SKM-1 (cell line): Measurements from ENCODE around the gene EMILIN2.

ENCODE experiments used
- DNase-seq: peaks from one replicate; lab custom pipeline; 2025; ENCODE audit not compliant: unreplicated experiment; lab: John Stamatoyannopoulos, UW

Gene EMILIN2

DNA sequence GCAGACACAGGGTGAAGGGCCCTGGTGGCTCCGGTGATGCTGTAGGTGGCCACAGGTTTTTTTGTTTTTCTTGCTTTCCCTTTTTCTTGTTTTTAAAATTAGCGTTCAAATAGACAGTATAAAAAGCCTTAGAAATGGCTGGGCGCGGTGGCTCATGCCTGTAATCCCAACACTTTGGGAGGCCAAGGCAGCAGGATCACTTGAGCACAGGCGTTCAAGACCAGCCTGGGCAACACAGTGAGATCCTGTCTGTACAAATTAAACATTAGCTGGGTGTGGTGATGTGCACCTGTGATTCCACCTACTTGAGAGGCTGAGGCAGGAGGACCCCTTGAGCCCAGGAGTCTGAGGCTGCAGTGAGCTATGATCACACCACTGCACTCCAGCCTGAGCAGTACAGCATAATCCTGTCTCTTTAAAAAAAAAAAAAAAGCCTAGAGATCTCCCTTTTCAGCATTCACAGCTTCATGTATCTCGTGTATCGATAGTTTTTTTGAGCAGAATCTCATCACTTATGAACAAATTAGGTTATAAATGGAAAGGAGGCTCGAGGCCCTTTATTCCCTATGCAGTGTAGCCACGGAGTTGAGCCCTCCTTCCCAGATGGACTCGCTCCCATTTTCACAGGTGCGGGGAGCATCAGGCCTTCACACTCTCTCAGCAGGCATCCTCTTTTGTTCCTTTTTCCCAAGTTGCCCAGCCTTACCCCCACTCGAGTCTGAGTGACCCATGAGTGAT is 50.8 kb downstream of the EMILIN2 start:
- no peak for DNase-seq

DNA sequence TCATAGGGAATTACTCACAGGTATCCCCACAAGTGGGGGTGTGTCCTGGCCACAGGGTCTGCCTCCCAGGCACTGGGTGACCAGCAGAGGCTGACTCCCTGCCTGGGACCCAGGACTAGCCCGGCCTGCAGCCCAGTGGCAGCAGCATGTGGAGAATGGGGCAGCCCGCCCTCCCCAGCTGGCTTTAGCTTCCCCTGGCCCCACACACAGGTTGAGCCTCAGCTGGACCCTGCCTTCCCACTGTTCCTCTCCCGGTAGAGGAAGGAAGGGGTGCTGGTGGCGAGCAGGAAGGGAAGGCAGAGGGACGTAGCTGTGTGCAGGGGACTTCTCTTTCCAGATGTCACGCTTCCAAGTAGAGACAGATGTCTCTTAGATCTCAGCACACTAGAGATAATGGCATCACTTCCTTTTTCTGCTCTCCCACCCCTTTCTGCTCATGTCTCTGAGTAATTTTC is 51.4 kb downstream of the EMILIN2 start:
- DNase-seq = peak; percentile 61

DNA sequence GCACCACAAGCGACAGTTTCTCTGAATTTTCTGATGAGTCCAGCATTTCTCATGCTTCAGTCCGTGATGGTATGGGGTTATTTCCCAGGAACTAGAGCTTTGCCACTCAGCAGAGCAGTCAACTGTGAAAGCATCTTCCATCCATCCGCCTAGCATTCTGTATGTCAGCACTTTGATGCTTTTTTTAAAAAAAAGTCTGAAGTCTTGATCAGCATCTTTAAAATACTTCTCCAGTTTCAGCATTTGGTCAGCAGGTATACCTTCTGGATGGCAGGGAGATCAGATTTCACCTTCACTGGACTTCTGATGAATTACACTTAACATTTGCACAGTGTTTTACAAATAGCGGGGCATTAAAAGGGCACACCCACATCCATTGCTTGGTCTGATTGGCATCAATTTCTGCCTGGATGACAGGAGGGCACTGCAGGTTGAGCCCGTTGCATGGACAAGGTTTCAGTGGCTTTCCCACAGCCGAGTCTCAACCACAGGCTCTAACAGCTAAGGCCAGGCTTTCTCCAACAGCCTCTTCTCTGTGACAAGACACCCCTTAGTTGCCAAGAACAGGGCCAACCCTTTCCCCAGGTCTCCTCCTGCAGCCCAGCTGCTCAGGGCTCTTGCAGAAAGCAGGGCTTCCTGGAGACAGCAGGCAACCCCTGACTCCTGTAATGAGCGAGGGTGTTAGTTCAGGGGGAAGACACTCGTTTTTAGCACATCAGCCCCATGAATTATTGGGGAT is 54.0 kb downstream of the EMILIN2 start:
- DNase-seq = no peak

DNA sequence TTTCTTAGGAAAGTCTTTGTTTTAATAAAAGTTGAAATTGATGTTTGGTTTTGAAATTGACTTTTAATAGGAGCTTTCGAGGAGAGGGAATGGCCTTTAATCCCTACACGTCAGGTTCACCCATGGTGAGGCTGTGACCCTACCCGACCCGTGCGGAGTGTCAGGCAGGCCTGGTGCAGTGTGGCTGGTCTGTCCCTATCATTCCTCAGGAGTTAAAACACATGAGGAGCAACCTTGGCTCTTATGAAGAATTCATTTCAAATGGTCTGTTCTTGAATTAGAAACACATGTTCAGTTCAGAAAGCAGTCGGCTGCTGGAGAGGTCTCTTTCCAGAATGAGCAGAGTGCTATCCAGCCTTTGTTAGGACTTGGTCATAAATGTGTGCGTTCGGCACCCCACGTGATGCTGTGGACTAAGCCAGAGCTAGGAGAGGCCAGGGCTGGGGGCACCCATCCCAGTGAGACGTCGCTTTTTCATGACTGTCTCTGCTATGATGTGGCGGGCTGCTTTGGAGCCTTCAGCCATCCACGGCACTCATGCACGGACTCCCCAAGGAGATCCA is 54.7 kb downstream of the EMILIN2 start:
- no peak for DNase-seq

DNA sequence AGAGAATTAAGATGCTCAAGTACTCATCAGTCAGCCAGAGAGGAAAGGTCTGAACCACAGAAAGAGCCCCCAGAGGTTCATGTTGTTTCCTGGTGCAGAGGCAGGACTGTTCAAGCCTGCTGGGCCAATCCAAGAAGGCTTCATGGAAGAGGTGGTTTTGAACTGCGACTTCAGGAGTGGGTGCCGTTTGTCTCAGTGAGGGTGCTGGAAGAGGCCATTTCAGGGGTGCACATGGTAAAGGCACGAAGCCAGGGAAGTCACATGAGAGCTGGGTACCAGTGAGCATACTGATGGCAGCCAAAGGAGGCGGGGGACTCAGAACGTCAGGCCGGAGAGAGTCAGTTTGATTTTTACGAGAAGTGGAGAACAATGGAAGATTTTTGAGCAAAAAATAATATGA is 55.5 kb downstream of the EMILIN2 start:
- no peak for DNase-seq

DNA sequence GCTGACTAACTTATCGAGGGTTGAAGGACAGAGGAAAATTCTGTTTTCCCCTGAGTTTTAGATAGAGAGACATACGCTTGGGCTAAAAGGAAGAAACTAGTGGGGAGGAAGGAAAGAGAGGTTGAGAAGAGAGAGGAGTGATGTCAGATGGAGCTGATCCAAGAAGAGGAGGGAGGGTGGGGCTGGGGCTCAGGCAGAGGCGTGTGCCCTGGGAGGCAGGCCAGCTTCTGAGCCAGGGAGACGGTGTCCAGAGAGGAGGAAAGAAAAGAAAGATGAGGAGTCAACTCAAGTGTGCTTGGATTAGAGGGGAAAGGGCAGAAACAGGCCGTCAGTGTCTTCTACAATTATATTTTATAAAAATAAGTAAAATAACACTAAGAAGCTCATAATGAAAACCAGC is 56.2 kb downstream of the EMILIN2 start:
- DNase-seq = no peak

DNA sequence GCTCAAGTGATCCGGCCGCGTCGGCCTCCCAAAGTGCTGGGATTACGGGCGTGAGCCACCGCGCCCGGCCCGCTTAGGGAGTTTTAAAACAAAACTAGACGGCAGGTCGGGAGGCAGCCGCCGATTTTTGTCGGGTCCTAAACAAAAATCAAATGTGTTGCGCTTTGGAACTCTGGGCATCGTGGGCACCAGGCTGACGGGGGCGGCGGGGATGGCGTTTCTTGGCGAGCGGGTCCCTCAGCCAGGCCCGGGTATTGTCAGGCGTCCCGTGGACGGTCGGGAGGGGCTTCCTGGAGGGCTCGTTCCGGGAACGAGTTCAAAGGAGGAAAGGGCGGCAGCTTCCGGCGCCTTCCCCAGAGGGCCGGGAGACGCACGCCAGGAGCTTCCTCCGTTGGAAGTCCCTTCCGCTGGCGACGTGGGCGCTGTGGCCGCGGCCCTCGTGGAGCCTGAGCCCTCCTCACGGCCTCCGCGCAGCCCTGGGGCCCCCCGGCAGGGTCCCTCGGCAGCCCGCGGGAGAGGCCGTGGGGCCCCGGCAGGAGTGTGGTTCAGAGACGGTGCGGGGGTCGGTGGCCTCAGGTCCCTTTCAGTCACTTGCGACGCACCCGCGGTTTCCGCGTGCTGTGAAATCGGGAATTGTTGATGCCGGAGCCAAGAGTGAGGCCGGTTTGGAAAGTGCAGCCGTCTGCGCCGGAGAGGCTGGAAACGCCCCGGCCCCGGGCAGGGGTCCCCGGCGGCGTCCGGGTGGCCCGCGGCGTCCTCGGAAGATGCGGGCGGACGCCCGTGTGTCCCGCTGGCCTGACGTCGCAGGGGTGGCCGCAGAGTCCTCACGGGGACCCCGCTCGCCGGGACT is 59.3 kb downstream of the EMILIN2 start:
- peak; percentile 45 for DNase-seq

DNA sequence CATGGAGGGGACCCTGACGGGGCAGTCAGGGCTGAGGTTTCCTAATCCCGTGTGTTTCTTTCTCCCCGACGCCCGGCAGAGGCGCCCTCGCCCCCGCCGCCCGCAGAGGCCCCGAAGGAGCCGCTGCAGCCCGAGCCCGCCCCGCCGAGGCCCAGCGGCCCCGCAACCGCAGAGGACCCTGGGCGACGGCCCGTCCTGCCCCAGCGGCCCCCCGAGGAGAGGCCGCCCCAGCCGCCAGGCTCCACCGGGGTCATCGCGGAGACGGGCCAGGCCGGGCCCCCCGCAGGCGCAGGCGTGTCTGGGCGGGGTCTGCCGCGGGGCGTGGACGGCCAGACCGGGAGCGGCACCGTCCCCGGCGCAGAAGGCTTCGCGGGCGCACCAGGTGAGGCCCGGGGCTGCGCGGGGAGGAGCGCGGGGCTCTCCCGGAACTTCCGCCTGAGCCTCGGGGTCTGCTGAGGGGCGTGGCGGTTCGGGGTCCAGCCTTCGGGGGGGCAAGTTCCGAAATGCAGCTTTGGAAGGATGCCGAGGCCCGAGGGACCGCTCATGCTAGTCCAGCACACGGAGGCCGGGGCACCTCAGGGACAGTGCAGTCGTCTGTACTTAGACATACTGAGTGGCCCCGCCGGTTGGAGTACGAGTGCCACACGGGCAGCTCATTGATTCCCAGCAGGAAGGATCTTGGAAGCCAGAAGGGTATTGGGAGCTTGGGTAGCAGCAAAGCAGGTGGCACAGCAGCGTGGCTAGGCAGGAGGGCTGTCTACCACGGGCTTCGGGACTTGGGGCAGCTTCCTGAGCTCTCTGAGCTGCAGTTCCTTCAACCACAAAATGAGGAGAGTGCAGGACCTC is 60.1 kb downstream of the EMILIN2 start:
- DNase-seq = no peak

DNA sequence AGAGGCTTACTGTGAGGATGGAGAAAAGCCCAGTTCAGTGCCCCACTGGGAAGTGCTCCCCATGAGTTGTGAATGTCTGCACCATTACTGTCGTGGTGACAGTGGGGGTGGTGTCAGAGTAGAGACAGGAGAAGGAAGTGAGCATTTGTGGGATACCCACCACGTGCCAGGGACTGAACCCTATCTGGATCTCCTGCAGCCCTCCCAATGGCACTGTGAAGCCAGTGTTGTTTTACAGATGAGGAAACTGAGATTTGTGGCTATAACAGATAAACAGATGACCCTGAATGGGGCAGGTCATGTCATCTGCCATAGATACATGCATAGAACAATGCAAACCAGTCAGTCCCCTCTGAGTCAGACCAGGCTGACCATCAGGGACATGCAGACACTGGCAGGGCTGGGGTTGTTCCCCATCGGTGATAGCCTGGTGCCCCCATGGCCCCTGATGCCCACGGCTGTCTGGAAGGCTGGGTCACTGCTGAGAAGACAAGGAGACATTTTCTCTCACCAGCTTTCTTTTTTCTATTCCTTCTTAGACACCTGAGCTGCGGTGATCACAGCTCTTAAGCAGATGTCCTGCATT is 60.8 kb downstream of the EMILIN2 start:
- no peak for DNase-seq

DNA sequence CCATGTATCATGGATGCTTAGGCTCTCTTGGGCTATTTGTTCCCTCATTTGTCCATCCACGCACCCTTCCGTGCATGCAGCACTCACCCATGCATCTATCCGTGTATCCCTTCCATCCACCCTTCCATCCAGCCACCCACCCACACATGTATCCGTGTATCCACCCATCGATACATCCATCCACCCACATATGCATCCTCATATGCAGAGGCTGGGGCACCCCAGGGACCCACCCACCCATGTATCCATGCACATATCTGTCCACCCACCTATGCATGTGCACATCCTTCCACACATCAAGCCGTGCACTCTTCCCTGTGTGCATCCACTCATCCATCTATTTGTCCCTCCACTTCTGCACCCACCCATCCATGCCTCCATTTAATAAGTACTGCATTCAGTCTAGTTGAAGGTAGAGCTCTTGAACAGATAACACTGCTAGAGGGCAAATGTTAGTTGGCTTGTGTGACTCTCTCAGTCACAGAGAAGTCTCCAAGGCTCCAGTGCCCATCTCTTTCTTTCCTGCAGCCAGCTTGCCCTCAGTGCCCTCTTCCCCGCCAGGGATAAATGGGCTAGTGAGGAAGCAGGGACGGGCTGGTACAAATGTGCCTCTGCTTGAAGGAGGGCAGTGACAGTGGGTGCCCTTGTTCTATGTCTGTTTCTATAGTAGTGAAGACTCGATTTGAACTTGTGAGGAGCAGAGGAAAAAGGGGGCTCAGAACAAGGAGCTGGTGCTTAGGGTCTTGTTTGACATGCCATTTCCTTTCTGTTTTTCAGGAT is 61.5 kb downstream of the EMILIN2 start:
- no peak for DNase-seq

DNA sequence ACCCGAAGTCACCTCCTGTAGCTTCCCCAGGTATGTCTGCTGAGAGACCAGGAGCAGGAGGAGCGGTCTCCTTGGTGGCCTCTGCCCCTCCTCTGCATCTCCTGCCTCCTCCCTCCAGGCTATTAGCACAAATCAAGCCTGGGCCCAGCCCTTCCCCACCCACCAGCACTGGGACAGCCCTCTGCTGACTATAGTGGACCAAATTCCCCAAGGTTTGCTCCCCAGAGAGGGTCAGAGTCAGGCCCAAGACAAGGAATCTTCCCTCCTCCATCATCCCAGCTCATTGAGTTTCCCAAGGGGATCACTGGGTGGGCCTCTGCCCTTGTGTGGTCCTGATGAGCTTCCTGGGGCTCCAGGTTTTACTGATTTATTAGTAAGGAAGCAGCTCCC is 62.1 kb downstream of the EMILIN2 start:
- DNase-seq = no peak

DNA sequence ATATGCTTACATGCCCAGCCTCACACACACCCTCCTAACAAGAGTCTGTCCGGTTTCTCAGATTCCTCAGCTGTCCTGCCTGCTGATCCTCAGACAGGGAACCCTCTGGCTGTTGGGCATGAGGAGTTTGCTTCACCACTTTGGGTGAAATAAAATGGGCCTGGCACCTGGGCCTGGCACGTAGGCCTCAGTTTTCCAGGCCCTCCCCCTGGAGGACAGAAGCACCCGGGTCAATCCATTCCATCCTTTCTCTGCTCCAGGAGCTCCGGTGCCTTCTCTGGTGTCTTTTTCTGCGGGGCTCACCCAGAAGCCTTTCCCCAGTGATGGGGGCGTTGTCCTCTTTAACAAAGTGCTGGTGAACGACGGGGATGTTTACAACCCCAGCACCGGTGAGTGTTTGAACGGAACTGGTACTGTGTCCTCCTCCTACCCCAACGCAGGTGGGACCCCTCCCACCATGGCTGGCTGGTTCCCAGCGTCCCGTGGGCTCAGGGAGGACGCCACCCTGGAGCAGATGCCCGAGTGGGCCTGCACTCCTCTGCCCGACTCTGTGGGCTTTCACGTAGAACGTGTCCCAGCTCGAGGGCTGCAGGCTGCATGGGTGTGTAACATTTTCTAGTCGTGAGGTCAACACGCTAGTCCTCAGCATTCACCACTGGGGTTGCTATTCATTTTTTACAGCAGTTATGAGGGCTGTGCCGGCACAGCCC is 62.8 kb downstream of the EMILIN2 start:
- DNase-seq = no peak

DNA sequence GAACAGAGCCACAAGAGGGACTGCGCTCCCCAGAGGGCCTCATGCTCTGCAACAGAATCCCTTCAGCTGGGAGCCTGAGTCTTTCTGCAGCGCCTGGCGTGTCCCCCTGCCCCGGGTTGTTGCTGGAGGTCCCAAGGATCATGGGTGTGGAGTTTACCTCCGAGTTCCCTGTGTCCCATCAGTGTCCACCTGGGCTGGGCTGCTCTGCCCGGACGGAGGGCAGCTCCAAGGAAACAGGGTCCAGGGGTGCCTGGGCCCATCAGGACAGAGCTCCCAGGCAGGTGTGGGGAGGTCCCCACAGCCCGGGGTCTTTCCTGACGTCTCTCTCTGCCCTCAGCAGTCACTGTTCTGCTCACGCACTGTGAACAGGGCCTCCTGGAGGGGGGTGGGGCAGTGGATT is 63.5 kb downstream of the EMILIN2 start:
- no peak for DNase-seq

DNA sequence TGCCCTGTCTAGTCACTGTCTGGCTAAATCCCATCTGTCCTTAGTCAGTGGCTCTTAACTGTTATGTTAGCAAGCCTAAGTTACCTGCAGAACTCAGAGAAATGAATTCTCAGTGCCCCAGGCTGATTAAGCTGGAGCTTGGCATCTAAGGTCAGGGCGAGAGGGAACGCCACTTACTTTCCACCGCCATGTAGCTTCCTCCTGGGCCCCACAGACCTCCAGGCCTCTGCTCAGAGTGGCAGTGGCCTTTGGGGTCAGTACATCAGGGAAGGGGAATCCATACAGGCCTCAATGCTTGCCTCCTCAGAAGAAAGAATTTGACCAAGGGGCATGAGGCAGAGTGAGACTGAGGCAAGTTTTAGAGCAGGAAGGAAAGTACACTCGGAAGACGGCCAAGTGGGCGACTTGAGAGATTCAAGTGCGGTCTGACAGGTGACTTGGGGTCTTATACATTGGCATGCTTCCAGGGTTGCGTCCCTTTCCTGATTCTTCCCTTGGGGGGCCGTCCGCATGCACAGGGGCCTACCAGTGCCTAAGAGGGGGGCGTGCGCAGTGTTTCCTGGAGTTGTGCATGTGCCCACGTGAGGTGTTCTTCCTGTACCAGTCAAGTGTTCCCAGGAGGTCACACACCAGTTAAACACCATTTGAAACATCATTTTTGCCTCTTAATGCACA is 64.1 kb downstream of the EMILIN2 start:
- no peak for DNase-seq

DNA sequence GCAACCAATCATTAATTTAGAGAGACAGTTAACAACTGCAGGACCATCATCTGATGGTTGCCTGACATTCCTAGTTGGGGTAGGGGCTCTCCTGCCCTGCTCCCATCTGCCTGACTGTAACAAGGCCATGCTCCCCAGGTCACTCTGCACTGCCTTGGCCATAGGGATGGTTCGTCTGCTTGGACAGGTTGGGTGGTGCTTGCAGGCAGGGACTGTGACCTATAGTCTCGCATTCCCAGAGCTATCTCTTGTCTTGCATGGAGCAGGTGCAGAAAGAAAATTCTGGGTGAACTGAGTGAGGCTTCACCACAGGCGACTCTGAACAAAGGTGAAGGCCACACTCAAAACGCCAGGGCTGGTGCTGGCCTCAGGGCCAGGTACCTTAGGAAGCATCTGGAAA is 64.7 kb downstream of the EMILIN2 start:
- DNase-seq = no peak

DNA sequence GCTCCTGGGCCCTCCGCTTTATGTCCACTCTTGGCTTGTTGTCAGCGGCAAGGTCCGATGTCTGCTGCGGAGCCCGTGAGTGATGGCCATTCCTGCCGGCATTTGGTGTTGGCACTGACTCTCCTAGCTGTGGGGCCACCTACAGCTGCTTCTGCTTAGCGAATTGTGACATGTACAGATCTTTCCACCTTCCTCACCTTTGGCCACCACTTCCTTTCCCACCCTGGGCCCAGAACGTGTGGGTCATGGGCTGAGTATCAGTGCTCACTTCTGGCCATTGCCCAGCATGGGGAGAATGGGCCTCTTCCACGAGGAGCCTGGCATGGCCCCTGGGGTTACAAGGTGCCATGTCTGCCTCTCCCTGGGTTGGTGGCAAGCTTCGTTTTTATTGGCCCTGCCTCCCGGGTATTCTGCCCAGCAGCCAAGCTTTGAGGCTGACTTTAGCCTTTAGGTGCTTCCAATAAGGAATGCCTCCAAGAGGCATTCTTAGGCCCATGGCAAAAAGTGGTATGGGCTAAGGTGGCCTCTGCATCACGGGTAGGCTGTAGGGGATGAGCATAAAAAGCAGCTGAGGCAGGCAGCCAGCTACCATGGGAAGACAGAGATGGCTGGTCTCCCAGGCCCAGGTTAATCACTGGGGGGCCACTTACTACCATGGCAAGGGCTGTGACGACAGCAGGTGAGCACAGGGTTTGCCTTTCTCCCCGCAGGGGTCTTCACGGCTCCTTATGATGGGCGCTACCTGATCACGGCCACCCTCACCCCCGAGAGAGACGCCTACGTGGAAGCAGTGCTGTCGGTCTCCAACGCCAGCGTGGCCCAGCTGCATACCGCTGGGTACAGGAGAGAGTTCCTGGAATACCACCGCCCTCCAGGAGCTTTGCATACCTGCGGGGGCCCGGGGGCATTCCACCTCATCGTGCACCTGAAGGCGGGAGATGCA is 65.8 kb downstream of the EMILIN2 start:
- DNase-seq = no peak

DNA sequence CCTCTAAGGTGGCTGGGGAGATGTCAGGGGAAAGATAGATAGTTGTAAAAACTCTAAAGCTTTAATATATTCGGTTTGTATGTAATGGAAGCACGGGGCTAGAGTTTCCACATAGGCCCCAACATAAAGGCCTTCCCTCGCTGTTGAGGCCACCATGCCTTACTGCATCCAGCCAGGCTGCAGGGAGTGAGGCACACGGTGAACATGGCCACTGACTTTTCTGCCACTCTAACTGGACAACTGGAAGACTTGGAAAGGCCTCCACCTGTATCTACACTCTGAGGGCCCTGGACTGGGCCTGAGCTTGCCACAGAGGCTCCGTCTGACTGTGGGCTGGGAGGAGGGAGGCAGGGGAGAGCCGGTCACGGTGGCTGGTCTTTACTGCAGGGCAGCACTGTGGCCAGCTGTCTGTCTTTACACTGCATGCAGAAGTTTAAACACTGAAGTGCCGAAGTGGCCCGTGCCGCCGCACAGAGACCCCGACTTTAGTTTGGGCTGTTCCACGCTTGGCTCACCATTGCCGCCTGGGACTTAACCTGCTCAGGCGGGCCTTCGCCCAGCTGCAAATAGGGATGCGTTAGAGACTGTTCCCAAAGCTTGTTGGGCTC is 66.7 kb downstream of the EMILIN2 start:
- DNase-seq = no peak
